ENCODE data around the gene SHC3.

The SHC3 gene

GRCh38 chr9:89038382-89039103 is 140.1 kb downstream of the SHC3 start:
- TF ChIP-seq CTCF (IDR thresholded peaks at IDR 0.05; ENCODE audit: unreplicated experiment in 3 of 3) = no peak
- H3K27me3 Mint-ChIP-seq (ENCODE audit: low read depth) = peaks cover 5% of the 10 kb centered on the region
- H3K9me3 Mint-ChIP-seq = no peaks in the 10 kb centered on the region
- H3K27ac Mint-ChIP-seq = peak overlapping the region in 1 of 3 experiments; percentile 39
- H3K36me3 Mint-ChIP-seq (ENCODE audit: low read depth) = no peaks in the 10 kb centered on the region
- no peak overlapping the region for H3K4me3 Mint-ChIP-seq
- peaks cover 17% of the 10 kb centered on the region for H3K4me1 Mint-ChIP-seq

- Mint-ChIP-seq H3K27me3 (ENCODE audit: low read depth) (peaks cover 5% of the 10 kb centered on the region), H3K4me3 (no peak overlapping the region), H3K36me3 (ENCODE audit: low read depth) (no peaks in the 10 kb centered on the region), H3K9me3 (peaks cover 1% of the 10 kb centered on the region), H3K27ac (no peak overlapping the region), H3K4me1 (peaks cover 17% of the 10 kb centered on the region)
- no peak for TF ChIP-seq CTCF (IDR thresholded peaks at IDR 0.05; ENCODE audit: unreplicated experiment in 3 of 3)
These were observed 140.7 kb downstream of the SHC3 start for GRCh38 chr9:89037891-89038290.

- peak overlapping the region; percentile 45 to 72 (median 47) for H3K27ac Mint-ChIP-seq
- peaks cover 4% of the 10 kb centered on the region for H3K9me3 Mint-ChIP-seq
- peaks cover 5% of the 10 kb centered on the region for H3K27me3 Mint-ChIP-seq (ENCODE audit: low read depth)
- peaks cover 17% of the 10 kb centered on the region for H3K4me1 Mint-ChIP-seq
- no peaks in the 10 kb centered on the region for H3K36me3 Mint-ChIP-seq (ENCODE audit: low read depth)
- no peak overlapping the region for H3K4me3 Mint-ChIP-seq
- TF ChIP-seq CTCF (IDR thresholded peaks at IDR 0.05; ENCODE audit: unreplicated experiment in 3 of 3) = no peak
These were observed 141.3 kb downstream of the SHC3 start for GRCh38 chr9:89037346-89037745.

GRCh38 chr9:89036891-89037290 is 141.7 kb downstream of the SHC3 start:
- no peaks in the 10 kb centered on the region for H3K36me3 Mint-ChIP-seq (ENCODE audit: low read depth)
- peaks cover 4% of the 10 kb centered on the region for H3K9me3 Mint-ChIP-seq
- no peak overlapping the region for H3K4me3 Mint-ChIP-seq
- H3K4me1 Mint-ChIP-seq = peaks cover 17% of the 10 kb centered on the region
- peak overlapping the region in 2 of 3 experiments; percentile 45 to 72 for H3K27ac Mint-ChIP-seq
- peaks cover 5% of the 10 kb centered on the region for H3K27me3 Mint-ChIP-seq (ENCODE audit: low read depth)
- no peak for TF ChIP-seq CTCF (IDR thresholded peaks at IDR 0.05; ENCODE audit: unreplicated experiment in 3 of 3)

GRCh38 chr9:89036383-89036782 is 142.2 kb downstream of the SHC3 start:
- Mint-ChIP-seq H3K27me3 (ENCODE audit: low read depth) (peaks cover 5% of the 10 kb centered on the region), H3K4me3 (no peak overlapping the region), H3K4me1 (peaks cover 17% of the 10 kb centered on the region), H3K9me3 (peaks cover 7% of the 10 kb centered on the region), H3K36me3 (ENCODE audit: low read depth) (no peaks in the 10 kb centered on the region), H3K27ac (peak overlapping the region in 1 of 3 experiments; percentile 72)
- TF ChIP-seq CTCF (IDR thresholded peaks at IDR 0.05; ENCODE audit: unreplicated experiment in 3 of 3) = no peak

- Mint-ChIP-seq H3K9me3 (peaks cover 25% of the 10 kb centered on the region), H3K4me1 (peaks cover 7% of the 10 kb centered on the region), H3K27me3 (ENCODE audit: low read depth) (peaks cover 5% of the 10 kb centered on the region), H3K36me3 (ENCODE audit: low read depth) (peaks cover 3% of the 10 kb centered on the region), H3K27ac (no peak overlapping the region), H3K4me3 (no peak overlapping the region)
- no peak for TF ChIP-seq CTCF (IDR thresholded peaks at IDR 0.05; ENCODE audit: unreplicated experiment in 3 of 3)
These were observed 146.0 kb downstream of the SHC3 start for GRCh38 chr9:89032661-89033060.

All from nephron (organoid).